ENCODE measurements around the gene TMTC2. TPM values are rescaled to one million over a fixed set of nuclear protein-coding genes. Genes with fewer than 3 reads are reported as not detected.
A peak's percentile ranks its signal among the peaks of the same experiment; 100 is the strongest.

The TMTC2 gene
- total and polyA plus RNA-seq, 5 donors from 2014 or later, result 0.10 to 6.3 (median 0.21) TPM

DNA sequence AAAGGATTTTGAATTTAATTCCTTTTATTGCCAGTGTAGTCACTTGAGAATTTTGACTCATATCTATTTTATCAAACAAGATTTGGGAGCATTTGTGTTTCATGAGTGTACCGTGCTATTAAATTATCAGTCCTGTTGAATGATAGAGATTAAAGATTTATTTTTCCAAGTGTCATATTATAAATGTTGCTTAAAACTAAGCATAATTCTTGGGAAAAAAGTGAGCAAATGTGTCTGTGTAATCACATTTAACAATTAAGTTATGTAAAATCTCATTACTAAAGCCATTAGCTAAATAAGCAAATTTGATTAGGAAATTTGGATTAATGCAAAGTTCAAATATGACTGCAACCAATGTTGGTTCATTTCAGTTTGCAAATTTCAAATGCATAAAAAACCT is 266.7 kb downstream of the TMTC2 start:
- Mint-ChIP-seq H3K9me3 (peaks cover 0 to 2% (median 0%) of the 10 kb centered on the region in 7 donors), H3K4me1 (peaks cover 0 to 7% (median 0%) of the 10 kb centered on the region in 4 donors), H3K27me3 (no peaks in the 10 kb centered on the region), H3K27ac (no peak overlapping the region), H3K36me3 (no peaks in the 10 kb centered on the region), H3K4me3 (peak overlapping the region in 1 of 4 donors; percentile 15)
- Histone ChIP-seq H3K36me3 (ENCODE audit: control insufficient read depth, insufficient read depth, low read length) (no peaks in the 10 kb centered on the region), H3K9me3 (ENCODE audit: control insufficient read depth in 2 of 2, low read length in 2 of 2) (no peaks in the 10 kb centered on the region), H3K27ac (ENCODE audit: insufficient read depth, low read length, poor library complexity, severe bottlenecking) (no peak overlapping the region), H3K4me3 (ENCODE audit: low read depth, low read length) (no peak overlapping the region), H3K4me1 (ENCODE audit: control insufficient read depth, insufficient read depth, low read length, poor library complexity, severe bottlenecking) (no peaks in the 10 kb centered on the region), H3K27me3 (ENCODE audit: control insufficient read depth, insufficient read depth, low read length) (no peaks in the 10 kb centered on the region)
- DNase-seq, result no peak
- ATAC-seq (ENCODE audit: low read depth in 2 of 2), result no peak

DNA sequence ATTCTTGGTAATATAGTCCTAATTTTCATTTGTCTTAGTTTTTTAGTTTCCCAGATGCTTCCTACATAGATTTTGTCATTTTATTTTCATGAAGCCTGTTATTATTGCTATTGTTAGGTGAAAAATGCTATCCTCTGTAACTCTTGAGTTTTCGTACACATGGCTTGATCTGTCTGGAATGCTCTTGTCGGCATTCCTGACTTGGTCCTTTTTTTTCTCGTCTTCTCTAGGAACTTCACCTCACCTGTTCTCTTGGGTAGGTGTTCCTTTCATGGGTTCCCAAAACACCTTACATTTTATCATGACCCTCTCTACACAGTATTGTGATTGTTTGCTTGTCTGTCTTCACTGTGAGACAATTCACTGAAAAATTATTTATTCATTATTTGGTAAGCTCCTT is 267.4 kb downstream of the TMTC2 start:
- ATAC-seq (ENCODE audit: low read depth in 2 of 2), result no peak

DNA sequence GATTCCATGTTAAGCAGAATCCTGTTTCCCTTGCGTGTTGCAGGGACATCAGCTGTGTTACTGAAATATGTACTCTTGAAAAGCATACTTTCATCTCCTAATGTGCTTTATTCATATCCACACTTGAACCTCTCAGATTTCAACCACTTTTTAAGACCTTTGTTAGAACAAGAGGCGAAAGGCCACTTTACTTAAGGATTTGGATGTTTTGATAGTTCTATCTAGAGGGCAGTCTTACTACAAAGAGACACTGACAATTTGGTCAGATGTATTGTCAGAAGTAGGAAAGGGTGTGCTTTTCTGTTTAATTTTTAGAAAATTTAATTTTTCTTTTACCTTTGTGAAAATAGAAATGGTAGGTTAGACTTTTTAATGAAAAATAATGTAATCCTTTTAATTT is 267.9 kb downstream of the TMTC2 start:
- H3K27ac Mint-ChIP-seq, result no peak overlapping the region
- no peak for ATAC-seq (ENCODE audit: low read depth in 2 of 2)
- H3K4me1 Mint-ChIP-seq, result peaks cover 2 to 8% (median 3%) of the 10 kb centered on the region in 4 donors
- no peak overlapping the region for H3K4me3 Mint-ChIP-seq
- H3K9me3 Mint-ChIP-seq, result peaks cover 0 to 2% (median 0%) of the 10 kb centered on the region in 7 donors
- Histone ChIP-seq H3K9me3 (ENCODE audit: control insufficient read depth in 2 of 2, low read length in 2 of 2) (no peaks in the 10 kb centered on the region), H3K27me3 (ENCODE audit: control insufficient read depth, insufficient read depth, low read length) (no peaks in the 10 kb centered on the region), H3K36me3 (ENCODE audit: control insufficient read depth, insufficient read depth, low read length) (no peaks in the 10 kb centered on the region), H3K27ac (ENCODE audit: insufficient read depth, low read length, poor library complexity, severe bottlenecking) (no peak overlapping the region), H3K4me1 (ENCODE audit: control insufficient read depth, insufficient read depth, low read length, poor library complexity, severe bottlenecking) (no peaks in the 10 kb centered on the region), H3K4me3 (ENCODE audit: low read depth, low read length) (no peak overlapping the region)
- no peak for DNase-seq
- H3K36me3 Mint-ChIP-seq, result no peaks in the 10 kb centered on the region
- H3K27me3 Mint-ChIP-seq, result no peaks in the 10 kb centered on the region

More for the DNA sequence above, 267.4 kb downstream of the TMTC2 start:
- Histone ChIP-seq H3K27me3 (ENCODE audit: control insufficient read depth, insufficient read depth, low read length) (no peaks in the 10 kb centered on the region), H3K27ac (ENCODE audit: insufficient read depth, low read length, poor library complexity, severe bottlenecking) (no peak overlapping the region), H3K9me3 (ENCODE audit: control insufficient read depth in 2 of 2, low read length in 2 of 2) (no peaks in the 10 kb centered on the region), H3K36me3 (ENCODE audit: control insufficient read depth, insufficient read depth, low read length) (no peaks in the 10 kb centered on the region), H3K4me1 (ENCODE audit: control insufficient read depth, insufficient read depth, low read length, poor library complexity, severe bottlenecking) (no peaks in the 10 kb centered on the region), H3K4me3 (ENCODE audit: low read depth, low read length) (no peak overlapping the region)
- Mint-ChIP-seq H3K27me3 (no peaks in the 10 kb centered on the region), H3K36me3 (no peaks in the 10 kb centered on the region), H3K9me3 (peaks cover 0 to 2% (median 0%) of the 10 kb centered on the region in 7 donors), H3K4me1 (peaks cover 0 to 2% (median under 1%) of the 10 kb centered on the region in 4 donors), H3K4me3 (no peak overlapping the region), H3K27ac (no peak overlapping the region)
- DNase-seq, result no peak

DNA sequence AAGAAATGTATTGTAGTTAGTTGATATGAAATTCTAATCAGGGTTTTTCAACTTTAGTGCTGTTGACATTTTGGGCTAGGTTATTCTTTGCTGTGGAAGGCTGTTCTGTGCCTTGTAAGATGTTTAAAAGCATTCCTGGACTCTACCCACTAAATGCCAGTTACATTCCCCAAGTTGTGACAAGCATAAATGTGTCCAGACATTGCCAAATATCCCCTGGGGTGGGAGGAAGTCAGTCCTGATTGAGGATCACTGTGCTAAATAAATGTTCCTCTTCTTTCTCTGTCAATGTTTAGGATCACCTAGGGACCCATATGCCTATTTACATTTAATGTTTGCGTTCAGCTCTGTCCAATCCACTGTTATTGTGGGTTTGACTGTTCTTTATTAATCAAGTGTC is 268.3 kb downstream of the TMTC2 start:
- Histone ChIP-seq H3K4me3 (ENCODE audit: low read depth, low read length) (no peak overlapping the region), H3K4me1 (ENCODE audit: control insufficient read depth, insufficient read depth, low read length, poor library complexity, severe bottlenecking) (no peaks in the 10 kb centered on the region), H3K27me3 (ENCODE audit: control insufficient read depth, insufficient read depth, low read length) (no peaks in the 10 kb centered on the region), H3K27ac (ENCODE audit: insufficient read depth, low read length, poor library complexity, severe bottlenecking) (no peak overlapping the region), H3K9me3 (ENCODE audit: control insufficient read depth in 2 of 2, low read length in 2 of 2) (no peaks in the 10 kb centered on the region), H3K36me3 (ENCODE audit: control insufficient read depth, insufficient read depth, low read length) (no peaks in the 10 kb centered on the region)
- Mint-ChIP-seq H3K9me3 (peaks cover 0 to 2% (median 0%) of the 10 kb centered on the region in 7 donors), H3K4me3 (no peak overlapping the region), H3K27ac (no peak overlapping the region), H3K36me3 (no peaks in the 10 kb centered on the region), H3K4me1 (peaks cover 6 to 12% (median 7%) of the 10 kb centered on the region in 4 donors), H3K27me3 (no peaks in the 10 kb centered on the region)
- no peak for ATAC-seq (ENCODE audit: low read depth in 2 of 2)
- no peak for DNase-seq

DNA sequence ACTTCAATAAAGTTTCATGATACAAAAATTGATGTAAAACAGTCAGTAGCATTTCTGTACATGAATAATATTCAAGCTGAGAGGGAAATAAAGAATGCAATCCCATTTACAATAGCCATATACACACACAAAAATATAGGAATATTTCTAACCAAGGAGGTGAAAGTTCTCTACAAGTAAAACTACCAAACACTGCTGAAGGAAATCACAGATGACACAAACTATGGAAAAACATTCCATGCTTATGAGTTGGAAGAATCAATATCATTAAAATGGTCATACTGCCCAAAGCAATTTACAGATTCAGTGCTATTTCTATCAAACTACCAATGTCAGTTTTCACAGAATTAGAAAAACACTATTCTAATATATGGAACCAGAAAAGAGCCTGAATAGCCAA is 272.3 kb downstream of the TMTC2 start:
- Mint-ChIP-seq H3K27me3 (no peaks in the 10 kb centered on the region), H3K9me3 (peaks cover 0 to 3% (median 0%) of the 10 kb centered on the region in 7 donors), H3K27ac (no peak overlapping the region), H3K36me3 (no peaks in the 10 kb centered on the region), H3K4me1 (peaks cover 10 to 17% (median 11%) of the 10 kb centered on the region in 4 donors), H3K4me3 (no peak overlapping the region)
- ATAC-seq (ENCODE audit: low read depth in 2 of 2) (no peak), DNase-seq (no peak)
- no peaks in the 10 kb centered on the region for H3K27me3 ChIP-seq (ENCODE audit: control insufficient read depth, insufficient read depth, low read length)
- no peak overlapping the region for H3K27ac ChIP-seq (ENCODE audit: insufficient read depth, low read length, poor library complexity, severe bottlenecking)
- H3K36me3 ChIP-seq (ENCODE audit: control insufficient read depth, insufficient read depth, low read length), result no peaks in the 10 kb centered on the region
- no peak overlapping the region for H3K4me3 ChIP-seq (ENCODE audit: low read depth, low read length)
- no peaks in the 10 kb centered on the region for H3K4me1 ChIP-seq (ENCODE audit: control insufficient read depth, insufficient read depth, low read length, poor library complexity, severe bottlenecking)
- H3K9me3 ChIP-seq (ENCODE audit: control insufficient read depth in 2 of 2, low read length in 2 of 2), result no peaks in the 10 kb centered on the region

DNA sequence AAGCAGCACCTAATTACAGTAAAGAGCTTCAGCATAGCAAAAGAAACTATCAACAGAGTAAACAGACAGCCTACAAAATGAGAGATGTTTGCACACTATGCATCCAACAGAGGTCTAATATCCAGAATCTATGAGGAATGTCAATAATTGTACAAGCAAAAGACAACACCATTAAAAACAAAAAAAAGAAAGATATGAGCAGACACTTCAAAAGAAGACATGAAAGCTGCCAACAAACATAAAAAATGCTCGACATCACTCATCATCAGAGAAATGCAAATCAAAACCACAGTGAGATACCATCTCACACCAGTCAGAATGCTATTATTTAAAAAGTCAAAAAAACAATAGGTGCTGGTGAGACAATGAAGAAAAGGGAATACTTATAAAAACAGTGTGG is 273.1 kb downstream of the TMTC2 start:
- ATAC-seq (ENCODE audit: low read depth in 2 of 2), result no peak
- H3K27me3 Mint-ChIP-seq, result no peaks in the 10 kb centered on the region
- H3K4me1 Mint-ChIP-seq, result peaks cover 10 to 17% (median 11%) of the 10 kb centered on the region in 4 donors

DNA sequence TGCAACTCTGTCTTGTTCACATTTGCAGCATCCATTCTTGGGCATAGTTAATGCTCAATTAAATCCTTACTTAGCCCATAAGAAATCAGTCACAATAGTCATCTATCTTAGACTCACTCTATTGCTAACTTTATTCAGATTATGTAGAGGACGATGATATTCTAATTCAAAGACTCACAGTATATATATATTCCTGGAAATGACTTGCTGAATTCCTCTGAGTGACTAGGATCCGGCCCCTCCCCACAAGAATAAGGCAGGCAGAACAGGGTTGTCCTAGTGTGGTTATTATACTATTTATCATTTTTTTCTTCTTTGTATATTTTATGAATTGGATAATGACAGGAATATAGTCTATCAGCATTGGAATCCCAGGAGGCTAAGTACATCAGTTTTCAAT is 275.1 kb downstream of the TMTC2 start:
- Histone ChIP-seq H3K36me3 (ENCODE audit: control insufficient read depth, insufficient read depth, low read length) (no peaks in the 10 kb centered on the region), H3K4me3 (ENCODE audit: low read depth, low read length) (no peak overlapping the region), H3K4me1 (ENCODE audit: control insufficient read depth, insufficient read depth, low read length, poor library complexity, severe bottlenecking) (no peaks in the 10 kb centered on the region), H3K9me3 (ENCODE audit: control insufficient read depth in 2 of 2, low read length in 2 of 2) (no peaks in the 10 kb centered on the region), H3K27ac (ENCODE audit: insufficient read depth, low read length, poor library complexity, severe bottlenecking) (no peak overlapping the region), H3K27me3 (ENCODE audit: control insufficient read depth, insufficient read depth, low read length) (no peaks in the 10 kb centered on the region)
- ATAC-seq (ENCODE audit: low read depth in 2 of 2) (no peak), DNase-seq (no peak)
- Mint-ChIP-seq H3K27ac (no peak overlapping the region), H3K36me3 (no peaks in the 10 kb centered on the region), H3K4me3 (no peak overlapping the region), H3K27me3 (no peaks in the 10 kb centered on the region), H3K4me1 (peaks cover 10 to 19% (median 11%) of the 10 kb centered on the region in 4 donors), H3K9me3 (peaks cover 0 to 3% (median 0%) of the 10 kb centered on the region in 7 donors)

More for the DNA sequence above, 273.1 kb downstream of the TMTC2 start:
- Mint-ChIP-seq H3K9me3 (peaks cover 0 to 3% (median 0%) of the 10 kb centered on the region in 7 donors), H3K4me3 (peak overlapping the region in 2 of 4 donors; percentile 13 to 41), H3K27ac (peak overlapping the region in 1 of 3 donors; percentile 8), H3K36me3 (no peaks in the 10 kb centered on the region)
- Histone ChIP-seq H3K4me3 (ENCODE audit: low read depth, low read length) (no peak overlapping the region), H3K27me3 (ENCODE audit: control insufficient read depth, insufficient read depth, low read length) (no peaks in the 10 kb centered on the region), H3K4me1 (ENCODE audit: control insufficient read depth, insufficient read depth, low read length, poor library complexity, severe bottlenecking) (no peaks in the 10 kb centered on the region), H3K9me3 (ENCODE audit: control insufficient read depth in 2 of 2, low read length in 2 of 2) (no peaks in the 10 kb centered on the region), H3K36me3 (ENCODE audit: control insufficient read depth, insufficient read depth, low read length) (no peaks in the 10 kb centered on the region), H3K27ac (ENCODE audit: insufficient read depth, low read length, poor library complexity, severe bottlenecking) (no peak overlapping the region)
- DNase-seq, result peak in 2 of 3 donors; percentile 8 to 34

DNA sequence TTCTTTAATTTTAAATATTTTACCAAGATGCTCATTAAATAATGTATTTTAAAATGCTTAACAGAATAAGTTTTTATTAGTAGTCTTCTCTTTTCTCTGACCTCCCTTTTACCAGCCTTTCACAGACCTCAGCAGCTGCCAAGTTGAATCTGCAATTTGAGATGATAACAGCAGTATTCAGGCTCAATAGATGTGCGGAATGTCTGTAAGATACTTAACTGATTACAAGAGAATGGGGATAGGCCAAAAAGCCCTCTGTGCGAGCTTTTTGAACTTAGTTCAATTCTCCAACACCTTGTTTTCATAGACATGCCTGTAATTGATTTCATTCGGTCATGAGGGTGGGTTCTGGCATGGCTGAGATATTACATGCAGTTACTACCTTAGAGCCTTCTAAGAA is 277.2 kb downstream of the TMTC2 start:
- no peak for DNase-seq
- ATAC-seq (ENCODE audit: low read depth in 2 of 2), result no peak
- Mint-ChIP-seq H3K4me1 (peaks cover 10 to 18% (median 11%) of the 10 kb centered on the region in 4 donors), H3K9me3 (peaks cover 0 to 1% (median 0%) of the 10 kb centered on the region in 7 donors), H3K27me3 (no peaks in the 10 kb centered on the region), H3K27ac (no peak overlapping the region), H3K4me3 (no peak overlapping the region), H3K36me3 (no peaks in the 10 kb centered on the region)
- Histone ChIP-seq H3K4me1 (ENCODE audit: control insufficient read depth, insufficient read depth, low read length, poor library complexity, severe bottlenecking) (no peaks in the 10 kb centered on the region), H3K4me3 (ENCODE audit: low read depth, low read length) (no peak overlapping the region), H3K36me3 (ENCODE audit: control insufficient read depth, insufficient read depth, low read length) (no peaks in the 10 kb centered on the region), H3K27ac (ENCODE audit: insufficient read depth, low read length, poor library complexity, severe bottlenecking) (no peak overlapping the region), H3K9me3 (ENCODE audit: control insufficient read depth in 2 of 2, low read length in 2 of 2) (no peaks in the 10 kb centered on the region), H3K27me3 (ENCODE audit: control insufficient read depth, insufficient read depth, low read length) (no peaks in the 10 kb centered on the region)

Data from CD4-positive, CD25-positive, alpha-beta regulatory T cell (primary cell).